ENCODE measurements around the gene ABCA4. TPM values are rescaled to one million over a fixed set of nuclear protein-coding genes. Genes with fewer than 3 reads are reported as not detected.

Gene ABCA4
- total RNA-seq (2022; extraction: Qiagen RNA extraction; ENCODE audit: low read depth) = 0.01 to 0.10 TPM (median 0.05 TPM) in 3 of 5 replicates, not detected in the others

GRCh38 chr1:94120991-94121390, at the start of gene ABCA4:
TSS of gene ABCA4 (minus strand) at chr1:94121148. CDS start at chr1:94121045, 103 bp downstream.

Other genes starting within 250 kb of the ABCA4 start
- gene DNTTIP2, start 241.9 kb downstream of the ABCA4 start, total RNA-seq (2022; extraction: Qiagen RNA extraction; ENCODE audit: low read depth) = 40.0 to 52.2 TPM (median 42.7 TPM) in 5 replicates
- gene GCLM, start 211.7 kb downstream of the ABCA4 start, total RNA-seq (2022; extraction: Qiagen RNA extraction; ENCODE audit: low read depth) = 105 to 125 TPM (median 112 TPM) in 5 replicates
- 9.1 to 24.1 TPM (median 20.3 TPM) in 5 replicates for gene ARHGAP29, start 116.4 kb upstream of the ABCA4 start, total RNA-seq (2022; extraction: Qiagen RNA extraction; ENCODE audit: low read depth)

Measured in A549 treated with RU486 at 1 μM for 4 hours (cell line).